Fibroblast of skin of left biceps (primary cell): ENCODE data around the gene LRRC4C.

Experiments
- DNase-seq, 2 experiments: peaks; one replicate each; pipeline ENCODE4 v3.0.0-alpha.2; 2013; ENCODE audit warnings: low read depth in 2 of 2

The LRRC4C gene

GRCh38 chr11:40291741-40292140, 1167.7 kb downstream of the LRRC4C start:
- no peak for DNase-seq

DNA sequence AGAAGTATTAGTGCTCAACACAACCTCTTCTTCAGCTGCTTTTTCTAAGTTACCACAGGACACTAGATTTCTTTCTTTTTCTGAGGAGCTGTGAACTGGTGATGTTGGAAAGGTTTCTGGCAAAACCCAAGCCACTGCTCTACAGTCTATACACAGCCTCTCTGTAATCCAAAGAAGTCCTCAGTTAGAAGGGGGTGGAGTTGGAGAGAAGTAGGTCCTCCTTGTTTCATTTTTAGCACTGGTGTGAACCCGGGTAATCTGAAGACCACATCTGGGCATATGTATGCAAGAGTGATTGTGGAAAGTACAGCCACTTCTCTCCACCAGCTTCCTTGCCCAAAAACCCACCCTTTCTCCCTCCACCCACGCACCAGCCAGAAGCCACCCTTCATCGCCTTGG, 1168.1 kb downstream of the LRRC4C start:
- DNase-seq, result no peak

DNA sequence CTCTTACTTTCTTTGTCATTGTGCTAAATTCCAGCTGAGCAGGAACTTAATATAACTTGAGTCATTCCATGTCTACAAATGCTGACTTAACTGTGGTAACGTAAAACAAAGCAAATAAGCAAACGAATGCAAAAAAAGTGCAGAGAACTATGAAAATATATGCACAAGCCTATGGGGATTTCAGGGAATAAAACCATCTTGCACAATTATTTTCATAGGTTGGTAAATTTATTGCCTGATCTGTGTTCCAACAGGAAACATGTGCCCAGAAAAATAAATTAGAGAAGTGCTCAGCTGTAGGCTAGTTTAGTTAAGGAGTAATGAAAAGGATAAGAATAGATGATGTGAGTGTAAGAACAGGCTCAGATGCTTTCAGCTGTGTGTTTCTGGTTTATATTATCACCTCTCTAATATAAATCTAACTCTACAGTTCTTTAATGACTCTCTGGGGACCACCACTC, 1169.3 kb downstream of the LRRC4C start:
- DNase-seq, result peak; percentile 16 to 28

GRCh38 chr11:40289370-40289769, 1170.1 kb downstream of the LRRC4C start:
- no peak for DNase-seq

GRCh38 chr11:40287916-40288803, 1171.3 kb downstream of the LRRC4C start:
- no peak for DNase-seq

GRCh38 chr11:40286137-40286536, 1173.3 kb downstream of the LRRC4C start:
- no peak for DNase-seq

GRCh38 chr11:40285558-40285957, 1173.9 kb downstream of the LRRC4C start:
- no peak for DNase-seq

DNA sequence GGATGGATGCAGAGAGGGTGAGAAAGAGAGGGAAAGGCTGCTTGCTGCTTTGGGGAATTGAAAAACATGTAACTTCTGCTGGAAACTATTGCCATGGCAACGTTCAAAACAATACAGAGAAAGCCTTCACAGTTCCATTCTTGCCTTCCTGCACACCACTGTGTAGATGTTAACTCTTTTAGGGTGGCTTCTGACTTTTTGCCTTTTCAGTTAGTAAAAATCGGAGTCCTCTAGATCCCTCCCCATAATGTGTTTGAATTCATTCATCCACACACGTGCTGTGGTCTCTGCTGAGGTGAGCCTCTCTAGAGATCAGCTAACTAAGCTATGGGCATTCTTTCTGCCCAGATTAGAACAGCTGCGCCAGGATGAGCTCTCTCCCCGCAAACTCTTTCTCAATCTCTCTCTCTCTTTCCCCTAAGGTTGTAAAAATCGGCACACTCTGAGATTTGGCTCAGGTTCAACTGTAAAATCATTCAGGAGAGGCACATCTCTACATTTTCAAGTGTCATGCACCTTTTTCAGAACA, 1178.3 kb downstream of the LRRC4C start:
- no peak for DNase-seq

DNA sequence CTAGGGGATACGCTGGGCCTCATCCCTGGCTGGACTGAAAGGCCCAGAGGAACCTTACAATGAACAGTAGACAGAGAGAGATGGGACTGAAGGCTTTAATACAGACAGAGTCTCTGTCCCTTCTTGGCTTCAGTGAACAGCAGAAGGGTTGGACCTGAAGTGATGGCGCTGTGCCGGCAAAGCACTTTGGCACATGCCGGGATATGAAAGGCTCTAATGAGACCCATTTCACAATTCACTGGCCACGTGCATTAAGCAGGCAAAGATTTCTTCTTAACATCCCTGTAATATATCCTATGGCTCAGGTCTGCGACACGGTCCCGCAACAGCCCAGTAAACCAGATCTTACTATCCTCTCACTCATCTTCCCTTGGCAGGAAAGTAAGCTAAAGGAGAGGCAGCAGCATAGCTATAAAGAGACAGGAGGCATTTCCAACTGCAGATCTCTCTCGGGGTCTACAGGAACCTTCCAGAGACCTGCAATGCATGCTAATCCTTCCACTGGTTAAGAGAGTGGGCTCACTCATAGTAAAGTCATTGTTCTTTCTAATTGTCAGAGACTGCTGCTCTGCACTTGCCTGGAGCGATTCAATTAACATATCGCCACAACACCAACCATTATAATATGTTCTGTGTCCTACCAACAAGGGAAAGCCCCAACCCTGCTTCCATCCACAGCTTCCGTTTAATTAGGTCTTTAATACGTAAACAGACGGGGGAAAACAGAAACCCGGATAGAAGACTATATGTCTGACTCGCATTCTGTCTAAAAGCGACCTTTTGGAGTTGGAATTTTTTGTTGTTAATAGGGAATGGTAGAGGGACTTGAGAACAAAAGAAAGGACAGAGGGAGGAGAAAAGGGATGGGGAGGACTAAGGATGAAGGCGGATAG, 1179.0 kb downstream of the LRRC4C start:
- DNase-seq, result no peak

GRCh38 chr11:40276960-40277359, 1182.5 kb downstream of the LRRC4C start:
- no peak for DNase-seq

GRCh38 chr11:40274017-40274416, 1185.4 kb downstream of the LRRC4C start:
- peak; percentile 36 to 39 for DNase-seq

DNA sequence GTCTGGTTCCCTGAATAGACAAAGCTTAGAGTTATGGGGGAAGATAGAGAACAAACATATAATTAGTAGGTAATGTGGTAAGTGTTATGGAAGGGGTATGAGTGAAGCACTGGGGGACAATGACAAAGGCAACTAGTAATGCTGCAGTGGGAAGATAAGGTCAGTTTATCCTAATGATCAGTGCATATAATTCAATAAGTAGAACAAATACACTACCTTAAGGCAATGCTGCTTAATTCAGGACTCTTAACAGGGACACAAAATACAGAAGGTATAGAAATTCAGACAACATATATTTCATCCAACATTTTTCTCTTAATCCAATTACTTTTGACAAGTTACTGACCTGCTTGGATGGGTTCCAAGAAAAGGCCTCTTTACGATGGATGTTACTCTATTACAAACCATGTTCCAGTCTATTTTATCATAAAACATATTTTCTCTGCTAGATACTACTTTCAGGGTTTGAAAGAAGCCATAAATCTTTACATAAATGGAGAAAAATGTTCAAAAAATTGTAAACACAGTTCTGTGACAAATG, 1186.2 kb downstream of the LRRC4C start:
- DNase-seq, result no peak

GRCh38 chr11:40271361-40271760, 1188.1 kb downstream of the LRRC4C start:
- no peak for DNase-seq

GRCh38 chr11:40269865-40270264, 1189.6 kb downstream of the LRRC4C start:
- DNase-seq, result no peak

- DNase-seq, result no peak
These were observed 1190.9 kb downstream of the LRRC4C start for GRCh38 chr11:40268551-40268950.

- no peak for DNase-seq
These were observed 1204.0 kb downstream of the LRRC4C start for GRCh38 chr11:40255457-40255856.

GRCh38 chr11:40253166-40253565, 1206.3 kb downstream of the LRRC4C start:
- no peak for DNase-seq

DNA sequence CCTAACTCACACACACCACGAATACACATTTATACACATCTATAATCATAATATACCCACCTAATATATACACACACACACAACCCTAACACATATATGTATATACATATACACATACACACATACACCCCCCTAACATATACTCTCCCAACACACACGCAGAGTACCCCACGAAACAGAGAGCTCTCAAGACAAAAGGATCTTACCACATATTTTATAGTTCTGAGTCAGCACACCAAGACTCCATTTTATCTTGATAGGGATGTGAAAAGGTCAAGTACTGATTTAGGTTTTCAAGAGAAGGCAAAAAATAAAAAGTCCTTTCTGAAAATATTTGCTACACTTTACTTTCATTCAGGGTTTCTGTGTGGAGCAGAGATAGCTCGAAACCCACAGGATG, 1207.2 kb downstream of the LRRC4C start:
- no peak for DNase-seq

DNA sequence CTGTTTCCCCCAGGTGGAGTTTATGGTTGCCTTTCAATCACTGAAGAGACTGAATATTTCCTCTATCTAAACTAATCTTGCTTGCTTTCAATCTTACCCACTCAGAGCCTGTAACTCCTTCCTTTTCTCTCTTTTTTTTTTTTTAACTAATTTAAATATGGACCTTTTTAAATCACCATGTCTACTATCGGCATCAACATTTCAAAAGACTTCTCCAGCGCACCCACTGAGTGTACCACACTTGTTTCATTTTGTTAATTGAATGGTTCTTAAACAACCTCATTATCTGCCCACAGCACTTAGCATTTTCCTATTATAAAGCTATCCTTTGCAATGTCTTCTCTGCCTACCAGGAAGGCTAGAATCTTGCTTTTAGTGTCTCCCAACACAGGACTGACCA, 1212.5 kb downstream of the LRRC4C start:
- DNase-seq, result no peak

DNA sequence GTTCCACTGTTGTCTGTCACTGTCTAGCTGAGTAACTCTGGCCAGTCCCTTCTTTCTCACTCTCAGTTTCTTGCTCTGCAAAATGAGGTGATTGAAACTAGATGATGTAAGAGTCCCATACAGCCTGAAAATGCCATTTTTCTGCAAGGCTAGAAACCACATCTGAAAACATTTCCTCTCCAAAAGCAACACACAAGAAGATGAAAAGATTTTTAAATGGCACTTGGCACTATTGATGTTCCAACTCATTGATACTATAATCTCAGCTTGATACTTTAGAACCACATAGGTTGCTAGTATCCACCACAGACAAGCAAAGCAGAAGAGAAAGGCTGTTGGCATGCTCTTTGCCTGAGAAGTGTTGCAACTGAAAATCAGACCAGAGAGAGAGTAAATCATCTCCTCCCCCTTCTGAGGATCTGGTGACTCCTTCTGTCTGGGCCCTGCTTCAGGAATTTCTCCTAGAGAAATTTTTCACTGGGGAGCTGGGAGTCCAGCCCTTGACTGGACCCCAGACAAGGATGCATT, 1217.9 kb downstream of the LRRC4C start:
- DNase-seq, result peak; percentile 5 to 7

DNA sequence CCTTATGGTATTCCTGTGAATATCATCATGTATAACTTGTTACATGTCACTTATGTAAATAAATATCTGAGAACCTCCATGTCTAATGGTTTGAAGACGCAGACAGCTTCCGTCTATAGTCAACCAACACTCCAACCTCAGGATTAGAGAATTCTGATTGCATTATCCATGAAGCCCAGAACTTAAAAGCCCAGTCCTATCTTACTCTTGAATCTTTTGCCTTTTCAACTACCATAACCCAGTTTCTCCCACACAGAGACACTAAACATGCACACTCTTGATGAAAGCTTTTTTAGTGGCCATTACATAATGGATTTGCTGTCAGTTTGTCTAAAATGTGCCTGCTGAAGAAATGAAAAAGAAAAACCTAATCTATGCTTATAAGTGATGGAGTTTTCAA, 1219.2 kb downstream of the LRRC4C start:
- DNase-seq, result no peak

- no peak for DNase-seq
These were observed 1222.9 kb downstream of the LRRC4C start for GRCh38 chr11:40236526-40236925.
